ENCODE measurements around the gene HHATL.
"Not testable (repeated sequence)": the region's sequence is repeated elsewhere in the genome, so short reads cannot be mapped to it uniquely, and the experiment has no call there.

HHATL gene

GRCh38 chr3:42733501-42734262 lies 31.1 kb upstream of the HHATL start:
- no peak for DNase-seq (ENCODE audit: low read depth)

DNA sequence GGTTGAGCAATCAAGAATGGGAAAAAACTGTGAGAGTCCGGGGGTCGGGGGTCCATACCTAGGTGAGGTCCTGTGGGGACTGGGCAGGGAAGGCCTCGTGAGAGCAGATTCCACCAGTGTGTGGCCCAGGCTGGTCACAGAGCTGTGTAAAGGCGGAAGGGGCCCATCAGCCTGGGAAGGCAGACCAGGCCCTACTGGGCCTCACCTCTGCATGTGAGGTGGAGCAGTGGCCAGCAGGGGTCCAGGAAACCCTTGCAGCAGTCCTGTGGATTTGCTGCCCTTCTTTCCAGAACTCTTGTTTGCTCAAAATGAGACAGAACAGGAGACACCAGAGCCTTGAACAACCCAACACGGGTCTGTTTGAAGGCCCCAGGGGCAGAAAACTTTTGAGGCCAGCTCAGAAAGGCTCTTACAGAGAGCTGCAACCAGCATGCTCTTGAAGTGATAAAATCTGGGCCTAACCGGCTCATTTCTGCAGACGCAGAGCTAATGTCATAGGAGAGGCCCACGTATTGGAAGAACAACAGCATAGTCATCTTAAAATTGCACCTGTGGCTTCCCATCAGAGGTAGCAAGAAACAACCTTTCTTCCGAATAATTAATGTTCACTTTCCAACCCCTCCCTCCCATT lies 30.3 kb upstream of the HHATL start:
- DNase-seq (ENCODE audit: low read depth) = no peak

DNA sequence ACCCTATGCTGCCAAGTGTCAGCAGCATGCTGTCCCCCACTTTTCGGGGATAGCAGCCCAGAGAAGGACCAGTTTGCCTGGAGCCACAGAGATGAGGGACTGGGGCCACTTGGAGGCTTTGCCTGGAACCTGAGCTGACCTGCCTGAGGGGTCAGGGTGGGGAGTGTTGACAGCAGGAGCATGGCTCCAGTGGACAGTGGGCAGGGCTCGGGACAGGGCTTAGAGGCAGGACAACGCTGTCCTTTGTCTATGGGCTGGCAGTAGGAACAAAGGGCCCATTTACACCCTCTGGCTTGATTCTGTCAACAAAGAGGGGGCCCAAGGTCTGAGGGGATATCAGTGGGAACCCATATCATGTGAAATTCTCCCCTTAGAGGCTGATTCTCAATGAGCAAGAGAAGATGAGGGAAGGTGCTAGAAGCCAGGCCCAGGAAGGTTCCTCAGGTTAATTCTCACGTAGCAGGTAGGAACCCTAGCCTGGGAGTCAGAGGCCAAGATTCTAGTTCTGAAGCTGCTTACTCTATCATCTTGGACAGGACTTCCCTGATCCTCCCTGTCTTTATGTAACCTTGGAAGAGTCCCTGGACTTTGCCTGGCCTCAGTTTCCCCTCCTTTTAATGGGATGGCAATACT lies 29.7 kb upstream of the HHATL start:
- DNase-seq (ENCODE audit: low read depth) = no peak

DNA sequence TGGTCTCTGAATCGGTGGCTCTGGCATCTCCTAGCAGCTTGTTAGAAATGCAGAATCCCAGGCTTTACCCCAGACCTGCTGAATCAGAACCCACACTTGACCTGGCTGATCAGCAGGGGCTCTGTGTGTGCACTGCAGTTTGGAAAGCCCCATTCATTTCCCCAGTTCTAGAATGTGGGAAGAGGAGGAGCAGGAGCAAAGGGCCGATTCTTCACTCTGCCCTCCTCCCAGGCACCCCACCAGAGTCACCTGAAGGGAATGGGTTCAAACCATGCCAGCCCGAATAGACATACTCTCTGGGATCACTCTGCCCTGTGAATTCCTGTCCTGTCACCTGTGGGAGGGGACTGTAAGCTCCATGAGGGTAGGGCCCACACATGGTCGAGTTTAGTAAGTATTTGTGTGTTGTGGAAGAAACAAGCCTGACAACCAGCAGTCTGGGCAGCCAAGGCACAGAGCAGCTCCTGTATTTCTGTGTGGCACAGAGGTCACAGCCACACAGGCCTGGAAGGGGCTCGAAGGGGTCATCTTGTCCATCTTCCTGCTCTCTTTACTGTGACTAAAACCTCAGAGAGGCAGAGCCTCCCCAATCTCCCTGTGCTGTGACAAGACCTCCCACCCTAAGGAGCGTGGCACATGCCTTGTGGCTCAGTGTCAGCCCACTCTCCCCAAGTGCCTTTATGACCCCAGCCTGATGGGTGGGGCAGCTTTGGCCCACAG lies 29.0 kb upstream of the HHATL start:
- no peak for DNase-seq (ENCODE audit: low read depth)

DNA sequence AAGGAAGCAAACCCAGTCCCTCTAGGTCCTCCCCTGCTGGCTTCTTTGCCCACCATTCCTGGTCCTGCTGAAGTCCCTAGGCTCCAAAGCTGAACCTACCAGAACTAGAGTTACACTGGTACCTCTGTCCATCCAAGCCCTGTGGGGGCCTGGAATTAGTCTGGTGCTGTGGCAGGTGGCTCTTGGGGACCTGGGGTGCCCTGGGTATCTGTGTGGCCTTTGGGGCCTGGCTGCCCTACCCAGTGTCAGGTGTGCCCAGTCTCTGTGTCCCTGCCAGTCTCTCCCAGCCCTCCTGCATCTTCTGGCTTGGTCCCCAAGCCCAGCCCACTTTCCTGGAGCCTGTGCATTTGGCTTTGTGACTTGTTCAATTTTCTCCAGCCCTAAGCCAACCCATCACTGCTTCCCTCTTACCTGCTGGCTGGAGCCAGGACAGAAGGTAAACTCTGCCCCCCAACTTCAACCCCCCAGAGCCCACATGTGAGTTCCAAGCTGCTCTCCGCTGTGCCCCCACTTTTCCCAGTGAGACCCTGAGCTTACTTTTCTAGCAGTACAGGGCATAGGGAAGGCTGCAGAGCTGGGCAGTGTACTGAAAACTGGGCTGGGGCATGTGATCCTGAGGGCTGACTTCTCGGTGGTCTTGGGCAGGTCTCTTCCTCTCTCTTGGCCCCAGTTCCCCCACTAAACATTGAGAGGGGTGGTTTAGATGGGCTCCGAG lies 28.3 kb upstream of the HHATL start:
- DNase-seq (ENCODE audit: low read depth) = no peak

DNA sequence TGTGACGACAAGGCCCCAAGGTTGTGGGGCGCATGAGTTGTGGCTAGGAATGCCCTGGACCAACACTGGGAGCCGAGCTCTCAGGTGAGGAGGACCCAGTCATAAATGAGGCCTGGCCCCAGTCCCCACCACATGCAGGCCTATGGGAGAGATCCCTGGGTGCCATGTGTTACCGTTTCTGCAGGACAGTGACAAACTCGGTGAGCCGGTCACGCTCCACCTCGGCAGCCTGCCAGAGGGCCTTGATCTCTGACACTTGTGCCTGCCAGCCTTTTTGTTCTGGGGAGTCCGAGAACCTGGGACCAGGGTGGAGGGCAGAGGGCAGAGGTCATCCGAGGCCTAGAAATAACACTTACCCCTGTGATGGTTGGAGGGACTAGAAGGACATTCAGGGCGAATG lies 27.7 kb upstream of the HHATL start:
- DNase-seq (ENCODE audit: low read depth) = no peak

DNA sequence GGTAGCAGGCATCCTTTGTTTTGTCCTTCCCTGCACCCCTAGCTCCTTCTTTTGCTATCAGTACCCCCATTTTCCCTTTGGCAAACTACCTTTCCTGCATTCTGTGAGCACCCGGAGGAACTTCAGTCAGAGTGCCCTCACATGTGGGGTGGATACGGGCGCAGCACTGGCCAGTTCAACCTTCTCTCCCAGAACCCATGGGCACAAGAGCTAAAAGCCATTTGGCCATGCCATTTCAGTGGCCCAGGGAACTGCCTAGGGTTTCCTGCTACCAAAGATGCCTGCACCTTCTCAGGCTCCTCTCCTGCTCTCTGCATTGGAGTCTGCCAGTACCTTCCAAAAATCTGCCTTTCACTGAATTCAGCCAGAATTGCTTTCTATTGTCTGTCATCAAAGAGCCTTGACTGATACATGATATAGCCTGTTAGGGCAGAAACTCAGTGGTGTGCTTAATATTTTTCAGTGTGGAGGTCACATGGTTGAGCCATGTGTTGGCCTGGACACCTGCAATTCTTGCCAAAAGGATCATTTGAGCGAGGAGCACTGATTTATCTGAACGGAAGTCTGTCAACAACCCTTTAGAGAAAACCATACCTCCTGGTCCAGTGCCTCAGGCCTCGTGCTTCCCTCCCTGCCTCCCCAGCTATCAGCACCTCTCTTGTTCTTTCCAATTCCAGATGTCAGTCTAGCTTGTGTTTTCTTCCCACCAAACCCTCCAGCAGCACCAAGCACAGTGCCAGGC lies 27.0 kb upstream of the HHATL start:
- no peak for DNase-seq (ENCODE audit: low read depth)

- DNase-seq (ENCODE audit: low read depth) = no peak
Observed at GRCh38 chr3:42728668-42729364, 26.2 kb upstream of the HHATL start.

DNA sequence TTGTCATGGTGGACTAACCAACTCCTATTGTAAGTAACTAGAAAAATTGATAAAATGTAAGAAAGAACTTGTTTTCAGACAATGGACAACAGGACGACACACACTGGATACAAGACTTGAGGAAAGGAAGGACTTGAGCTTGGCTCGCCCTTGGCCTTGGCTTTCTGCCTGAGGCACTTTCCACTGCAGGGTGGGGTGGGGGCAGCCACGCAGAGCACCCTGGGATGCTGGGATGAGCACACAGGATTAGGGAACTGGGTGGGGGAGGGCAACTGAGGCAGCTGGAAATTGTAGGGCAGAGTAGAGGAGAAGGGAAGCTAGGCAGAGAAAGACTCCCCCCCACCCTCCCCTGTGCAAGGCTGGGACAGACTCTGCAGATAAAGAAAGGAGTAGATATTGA lies 25.5 kb upstream of the HHATL start:
- no peak for DNase-seq (ENCODE audit: low read depth)

GRCh38 chr3:42725454-42725853 lies 22.9 kb upstream of the HHATL start:
- DNase-seq (ENCODE audit: low read depth) = no peak

GRCh38 chr3:42723219-42723618 lies 20.6 kb upstream of the HHATL start:
- DNase-seq (ENCODE audit: low read depth) = no peak

- not testable (repeated sequence) for DNase-seq (ENCODE audit: low read depth)
Observed at GRCh38 chr3:42722442-42722841, 19.8 kb upstream of the HHATL start.

DNA sequence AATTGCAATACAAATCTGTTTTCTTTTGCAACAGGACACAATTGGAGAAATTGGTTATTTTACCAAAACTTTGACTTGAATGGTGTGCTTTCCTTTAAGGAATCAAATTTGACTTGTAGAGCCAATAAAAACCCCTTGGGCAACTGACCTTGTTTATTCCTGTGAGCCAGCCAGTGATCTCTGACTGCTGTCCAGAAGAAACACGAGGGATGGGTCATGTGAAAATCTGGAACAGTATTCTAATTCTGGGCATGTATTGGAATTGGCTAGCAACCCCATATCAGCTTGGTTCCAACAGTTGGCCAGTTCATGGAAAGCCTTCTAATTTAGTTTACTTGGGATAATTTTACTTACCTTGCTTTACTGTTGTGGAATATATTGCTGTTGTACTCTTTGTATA lies 19.1 kb upstream of the HHATL start:
- DNase-seq (ENCODE audit: low read depth) = no peak

DNA sequence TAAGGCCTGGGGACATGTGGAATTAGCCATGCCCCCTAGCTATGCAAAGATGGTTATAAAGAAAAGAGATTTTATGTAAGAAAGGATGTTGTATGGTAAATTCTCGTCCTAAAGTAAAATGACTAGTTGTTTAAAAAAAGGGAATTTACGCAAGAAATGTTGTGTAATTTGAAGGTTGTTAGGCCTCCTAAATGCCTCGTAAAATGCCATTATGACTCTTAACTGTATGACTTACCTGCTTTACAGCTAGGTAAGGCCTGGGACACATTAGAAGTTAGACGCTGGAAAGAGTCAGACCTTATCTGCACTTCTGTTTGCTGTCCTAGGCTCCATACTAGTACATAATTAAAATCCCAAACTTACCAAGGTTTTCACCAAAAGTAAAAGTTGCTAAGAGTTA lies 17.5 kb upstream of the HHATL start:
- DNase-seq (ENCODE audit: low read depth) = no peak

- no peak for DNase-seq (ENCODE audit: low read depth)
Observed at GRCh38 chr3:42719002-42719401, 16.4 kb upstream of the HHATL start.

DNA sequence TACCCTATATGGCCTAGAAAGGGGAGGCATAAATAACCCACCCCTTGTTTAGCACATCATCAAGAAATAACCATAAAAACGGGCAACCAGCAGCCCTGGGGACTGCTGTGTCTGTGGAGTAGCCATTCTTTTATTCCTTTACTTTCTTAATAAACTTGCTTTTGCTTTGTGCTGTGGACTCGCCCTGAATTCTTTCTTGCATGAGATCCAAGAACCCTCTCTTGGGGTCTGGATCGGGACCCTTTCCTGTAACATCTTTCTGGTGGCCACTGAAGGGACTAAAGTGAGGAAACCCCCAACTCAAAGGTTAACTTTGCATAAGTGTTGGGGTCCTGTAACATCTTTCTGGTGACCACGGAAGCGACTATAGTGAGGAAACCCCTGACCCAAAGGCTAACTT lies 15.7 kb upstream of the HHATL start:
- no peak for DNase-seq (ENCODE audit: low read depth)

DNA sequence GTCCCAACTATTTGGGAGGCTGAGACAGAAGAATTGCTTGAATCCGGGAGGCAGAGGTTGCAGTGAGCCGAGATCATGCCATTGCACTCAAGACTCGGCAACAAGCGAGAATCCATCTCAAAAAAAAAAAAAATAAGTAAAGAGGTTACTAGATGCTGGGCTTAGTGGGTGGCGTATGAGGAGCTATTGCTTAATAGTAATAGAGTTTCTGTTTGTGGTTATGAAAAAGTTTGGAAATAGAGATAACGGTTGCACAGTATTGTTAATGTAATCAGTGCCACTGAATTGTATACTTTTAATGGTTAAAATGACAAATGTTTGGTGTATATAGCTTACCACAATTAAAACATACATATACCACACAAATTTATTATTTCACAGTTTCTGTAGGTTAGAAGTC lies 14.7 kb upstream of the HHATL start:
- no peak for DNase-seq (ENCODE audit: low read depth)

- DNase-seq (ENCODE audit: low read depth) = no peak
Observed at GRCh38 chr3:42714171-42714852, 11.7 kb upstream of the HHATL start.

DNA sequence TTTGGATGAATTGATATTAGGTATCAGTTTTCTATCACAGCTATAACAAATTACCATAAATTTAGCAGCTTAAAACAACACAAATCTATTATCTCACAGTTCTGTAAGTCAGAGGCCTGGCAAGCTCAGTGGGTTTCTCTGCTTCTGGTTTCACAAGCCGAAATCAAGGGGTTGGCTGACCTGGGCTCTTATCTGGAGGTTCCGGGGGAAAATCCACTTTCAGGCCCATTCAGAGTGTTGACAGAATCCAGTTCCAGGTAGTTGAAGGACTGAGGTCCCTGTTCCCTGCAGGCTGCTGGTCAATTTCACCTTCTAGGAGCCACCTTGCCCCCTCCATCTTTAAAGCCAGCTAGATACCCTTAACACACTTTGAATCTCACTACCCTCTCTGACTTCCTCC lies 11.1 kb upstream of the HHATL start:
- DNase-seq (ENCODE audit: low read depth) = no peak

GRCh38 chr3:42712688-42713372 lies 10.2 kb upstream of the HHATL start:
- no peak for DNase-seq (ENCODE audit: low read depth)

Data from stimulated activated CD8-positive, alpha-beta memory T cell treated with anti-CD3 and anti-CD28 coated beads, Interleukin-12 subunit alpha, Interleukin-12 subunit beta, amount 100 ng/mL, for 1 hour (primary cell).